ENCODE data around the gene NEFH. TPM values are rescaled to one million over a fixed set of nuclear protein-coding genes. Genes with fewer than 3 reads are reported as not detected.
A peak's percentile ranks its signal among the peaks of the same experiment; 100 is the strongest.

The NEFH gene, protein sequence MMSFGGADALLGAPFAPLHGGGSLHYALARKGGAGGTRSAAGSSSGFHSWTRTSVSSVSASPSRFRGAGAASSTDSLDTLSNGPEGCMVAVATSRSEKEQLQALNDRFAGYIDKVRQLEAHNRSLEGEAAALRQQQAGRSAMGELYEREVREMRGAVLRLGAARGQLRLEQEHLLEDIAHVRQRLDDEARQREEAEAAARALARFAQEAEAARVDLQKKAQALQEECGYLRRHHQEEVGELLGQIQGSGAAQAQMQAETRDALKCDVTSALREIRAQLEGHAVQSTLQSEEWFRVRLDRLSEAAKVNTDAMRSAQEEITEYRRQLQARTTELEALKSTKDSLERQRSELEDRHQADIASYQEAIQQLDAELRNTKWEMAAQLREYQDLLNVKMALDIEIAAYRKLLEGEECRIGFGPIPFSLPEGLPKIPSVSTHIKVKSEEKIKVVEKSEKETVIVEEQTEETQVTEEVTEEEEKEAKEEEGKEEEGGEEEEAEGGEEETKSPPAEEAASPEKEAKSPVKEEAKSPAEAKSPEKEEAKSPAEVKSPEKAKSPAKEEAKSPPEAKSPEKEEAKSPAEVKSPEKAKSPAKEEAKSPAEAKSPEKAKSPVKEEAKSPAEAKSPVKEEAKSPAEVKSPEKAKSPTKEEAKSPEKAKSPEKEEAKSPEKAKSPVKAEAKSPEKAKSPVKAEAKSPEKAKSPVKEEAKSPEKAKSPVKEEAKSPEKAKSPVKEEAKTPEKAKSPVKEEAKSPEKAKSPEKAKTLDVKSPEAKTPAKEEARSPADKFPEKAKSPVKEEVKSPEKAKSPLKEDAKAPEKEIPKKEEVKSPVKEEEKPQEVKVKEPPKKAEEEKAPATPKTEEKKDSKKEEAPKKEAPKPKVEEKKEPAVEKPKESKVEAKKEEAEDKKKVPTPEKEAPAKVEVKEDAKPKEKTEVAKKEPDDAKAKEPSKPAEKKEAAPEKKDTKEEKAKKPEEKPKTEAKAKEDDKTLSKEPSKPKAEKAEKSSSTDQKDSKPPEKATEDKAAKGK
- total RNA-seq, result 1 to 10 TPM; 7.5 to 8.6 TPM

DNA sequence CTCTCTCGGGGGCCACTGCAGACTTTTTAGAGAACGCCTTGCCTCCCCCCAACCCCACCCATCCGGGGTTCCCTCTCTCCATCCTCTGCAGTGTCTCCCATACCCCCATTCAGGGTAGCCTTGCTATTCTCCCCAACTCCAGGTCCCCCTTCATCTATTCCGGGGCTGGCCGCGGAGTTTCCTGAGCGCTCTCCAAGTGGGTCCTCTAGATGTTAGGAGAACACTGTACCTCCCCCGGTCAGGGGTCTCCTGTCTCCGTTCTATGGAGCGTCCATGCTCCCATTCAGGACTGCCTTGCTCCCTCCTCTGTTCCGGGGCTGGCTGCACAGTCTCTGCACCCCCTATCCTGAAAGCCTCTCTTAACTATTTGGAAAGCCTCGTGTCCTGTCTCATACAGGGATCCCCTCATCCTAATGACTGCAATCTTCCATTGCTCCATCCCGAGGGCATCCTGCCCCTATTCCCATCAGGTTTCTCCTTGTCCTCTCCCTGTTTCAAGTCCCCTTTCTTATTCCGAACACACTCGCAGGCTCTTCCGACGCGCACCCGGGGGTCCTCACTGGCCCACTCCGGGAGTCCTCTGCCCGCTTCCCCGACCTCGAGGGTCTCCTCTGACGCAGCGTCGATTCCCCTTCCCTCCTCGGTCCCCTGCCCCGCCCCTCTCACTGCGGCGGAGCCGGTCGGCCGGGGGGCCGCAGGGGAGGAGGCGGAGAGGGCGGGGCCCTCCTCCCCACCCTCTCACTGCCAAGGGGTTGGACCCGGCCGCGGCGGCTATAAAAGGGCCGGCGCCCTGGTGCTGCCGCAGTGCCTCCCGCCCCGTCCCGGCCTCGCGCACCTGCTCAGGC is at the start of gene NEFH:
Gene NEFH, plus strand, starts transcription at position 802 of the 845 bp plus-strand sequence. CDS start 45 bp downstream, outside the sequence.
- no peaks in the 10 kb centered on the region for H3K9me3 Mint-ChIP-seq
- H3K4me1 Mint-ChIP-seq (ENCODE audit: low read depth), result peaks cover 14% of the 10 kb centered on the region
- TF ChIP-seq, protein P1, sequence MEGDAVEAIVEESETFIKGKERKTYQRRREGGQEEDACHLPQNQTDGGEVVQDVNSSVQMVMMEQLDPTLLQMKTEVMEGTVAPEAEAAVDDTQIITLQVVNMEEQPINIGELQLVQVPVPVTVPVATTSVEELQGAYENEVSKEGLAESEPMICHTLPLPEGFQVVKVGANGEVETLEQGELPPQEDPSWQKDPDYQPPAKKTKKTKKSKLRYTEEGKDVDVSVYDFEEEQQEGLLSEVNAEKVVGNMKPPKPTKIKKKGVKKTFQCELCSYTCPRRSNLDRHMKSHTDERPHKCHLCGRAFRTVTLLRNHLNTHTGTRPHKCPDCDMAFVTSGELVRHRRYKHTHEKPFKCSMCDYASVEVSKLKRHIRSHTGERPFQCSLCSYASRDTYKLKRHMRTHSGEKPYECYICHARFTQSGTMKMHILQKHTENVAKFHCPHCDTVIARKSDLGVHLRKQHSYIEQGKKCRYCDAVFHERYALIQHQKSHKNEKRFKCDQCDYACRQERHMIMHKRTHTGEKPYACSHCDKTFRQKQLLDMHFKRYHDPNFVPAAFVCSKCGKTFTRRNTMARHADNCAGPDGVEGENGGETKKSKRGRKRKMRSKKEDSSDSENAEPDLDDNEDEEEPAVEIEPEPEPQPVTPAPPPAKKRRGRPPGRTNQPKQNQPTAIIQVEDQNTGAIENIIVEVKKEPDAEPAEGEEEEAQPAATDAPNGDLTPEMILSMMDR (IDR thresholded peaks at IDR 0.05), result no peak
- H3K36me3 Mint-ChIP-seq (ENCODE audit: low read depth), result peaks cover 3% of the 10 kb centered on the region
- H3K4me3 Mint-ChIP-seq, result peak within 1 kb of the TSS; percentile 73
- peaks cover 34% of the 10 kb centered on the region for H3K27me3 Mint-ChIP-seq
- CTCF ChIA-PET, result interaction anchor here (0.9 to 2.2 kb wide), 2 partner anchors 9 to 10 kb away, joined by 3 to 6 read pairs; no protein-coding TSS in a partner anchor
- DNase-seq (no peak), ATAC-seq (no peak)
- POLR2A ChIA-PET, result interaction anchor here (1.8 kb wide), 1 partner anchor 11 kb away, joined by 5 read pairs; no protein-coding TSS in a partner anchor
- intact Hi-C loops (cut with micrococcal nuclease), result no loop called here
- no peak within 1 kb of the TSS for H3K27ac Mint-ChIP-seq

DNA sequence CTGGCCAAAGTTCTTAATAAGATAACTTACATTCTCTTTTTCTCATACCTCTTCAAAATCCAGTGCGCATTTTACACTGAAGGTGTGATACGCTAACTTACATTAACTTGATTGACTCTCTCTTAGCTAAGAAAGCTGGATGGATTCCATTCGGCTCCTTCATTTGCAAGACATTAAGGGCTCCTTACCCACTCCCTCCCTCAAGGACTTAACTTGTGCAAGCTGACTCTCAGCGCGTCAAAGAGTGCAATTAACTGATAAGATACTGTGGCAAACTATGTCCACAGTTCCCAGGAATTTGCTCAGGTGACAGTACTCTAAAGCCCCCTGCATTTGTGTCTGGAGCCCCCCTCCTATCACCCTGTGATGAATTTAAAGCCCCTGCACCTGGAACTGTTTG is 48.0 kb upstream of the NEFH start:
- H3K4me1 Mint-ChIP-seq (ENCODE audit: low read depth), result no peaks in the 10 kb centered on the region
- peaks cover 10% of the 10 kb centered on the region for H3K27me3 Mint-ChIP-seq
- intact Hi-C loops (cut with micrococcal nuclease), result no loop called here
- ChIA-PET POLR2A (no interaction called here), CTCF (no interaction called here)
- DNase-seq (no peak), ATAC-seq (no peak)
- no peaks in the 10 kb centered on the region for H3K36me3 Mint-ChIP-seq (ENCODE audit: low read depth)
- TF ChIP-seq, protein P1 (IDR thresholded peaks at IDR 0.05), result no peak
- H3K27ac Mint-ChIP-seq, result no peak overlapping the region
- H3K4me3 Mint-ChIP-seq, result no peak overlapping the region
- H3K9me3 Mint-ChIP-seq, result no peaks in the 10 kb centered on the region

DNA sequence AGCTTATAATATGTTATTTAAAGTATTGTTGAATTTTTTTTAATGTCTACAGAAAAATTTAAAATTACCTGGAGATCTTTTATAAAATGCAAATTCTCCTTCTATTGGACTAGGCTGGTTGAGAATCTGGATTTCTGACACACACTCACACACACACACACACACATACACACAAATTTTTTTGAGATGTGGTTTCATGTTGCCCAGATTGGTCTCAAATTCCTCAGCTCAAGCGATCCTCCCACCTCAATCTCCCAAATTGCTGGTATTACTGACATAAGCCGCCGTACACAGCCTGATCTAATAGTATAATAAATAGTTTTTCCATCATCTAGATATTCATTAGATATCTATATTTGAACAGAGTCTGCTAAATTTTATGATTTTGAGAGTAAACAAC is 46.2 kb upstream of the NEFH start:
- no peak for ATAC-seq
- intact Hi-C loops (cut with micrococcal nuclease), result no loop called here
- ChIA-PET POLR2A (no interaction called here), CTCF (interaction anchor here (0.9 kb wide), 1 partner anchor 10 kb away, joined by 4 read pairs; no protein-coding TSS in a partner anchor)
- H3K27me3 Mint-ChIP-seq, result peaks cover 10% of the 10 kb centered on the region
- H3K27ac Mint-ChIP-seq, result no peak overlapping the region
- DNase-seq, result no peak
- TF ChIP-seq, protein P1 (IDR thresholded peaks at IDR 0.05), result no peak
- no peaks in the 10 kb centered on the region for H3K36me3 Mint-ChIP-seq (ENCODE audit: low read depth)
- no peaks in the 10 kb centered on the region for H3K9me3 Mint-ChIP-seq
- no peaks in the 10 kb centered on the region for H3K4me1 Mint-ChIP-seq (ENCODE audit: low read depth)
- no peak overlapping the region for H3K4me3 Mint-ChIP-seq

DNA sequence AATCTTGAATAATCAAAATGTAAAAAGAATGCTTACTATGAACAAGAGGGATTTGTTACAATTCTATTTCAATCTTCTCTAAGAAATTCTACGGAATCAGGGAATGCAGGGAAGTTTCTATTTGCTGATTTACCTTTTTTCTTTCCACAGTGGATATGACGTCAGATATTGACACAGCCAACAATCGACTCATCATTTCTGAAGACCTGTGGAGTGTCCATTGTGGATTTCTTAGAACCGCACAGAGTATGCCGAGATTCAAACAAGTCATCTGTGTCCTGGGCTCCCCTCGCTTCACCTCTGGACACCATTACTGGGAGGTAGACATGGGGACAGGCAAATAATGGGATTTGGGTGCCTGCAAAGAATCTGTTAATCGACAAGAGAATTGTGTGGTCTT is 45.7 kb upstream of the NEFH start:
- Mint-ChIP-seq H3K27ac (no peak overlapping the region), H3K27me3 (peaks cover 10% of the 10 kb centered on the region), H3K9me3 (no peaks in the 10 kb centered on the region), H3K4me3 (no peak overlapping the region), H3K36me3 (ENCODE audit: low read depth) (no peaks in the 10 kb centered on the region), H3K4me1 (ENCODE audit: low read depth) (no peaks in the 10 kb centered on the region)
- DNase-seq (no peak), ATAC-seq (no peak)
- POLR2A ChIA-PET, result no interaction called here
- intact Hi-C loops (cut with micrococcal nuclease), result no loop called here
- CTCF ChIA-PET, result no interaction called here
- TF ChIP-seq, protein P1 (IDR thresholded peaks at IDR 0.05), result no peak

Measured in activated CD8-positive, alpha-beta T cell treated with anti-CD3 and anti-CD28 coated beads for 36 hours (primary cell).